ENCODE results near the gene PNPLA2.

The PNPLA2 gene

GRCh38 chr11:792873-793272, 25.8 kb upstream of the PNPLA2 start:
- H3K4me1 ChIP-seq (ENCODE audit: control insufficient read depth, low read depth, low read length) = no peaks in the 10 kb centered on the region
- no peak overlapping the region for H2AK5ac ChIP-seq (ENCODE audit: low read length)
- H3K36me3 ChIP-seq (ENCODE audit: control insufficient read depth, insufficient read depth, low read length) = no peaks in the 10 kb centered on the region
- no peak overlapping the region for H3K9ac ChIP-seq (ENCODE audit: low read length)
- H3K4ac ChIP-seq (ENCODE audit: low read depth, low read length) = no peak overlapping the region
- peaks cover 3% of the 10 kb centered on the region for H3K79me2 ChIP-seq (ENCODE audit: control insufficient read depth, insufficient read depth, low read length)
- H3K23ac ChIP-seq (ENCODE audit: low read length) = no peak overlapping the region
- H2BK5ac ChIP-seq (ENCODE audit: low read length) = no peak overlapping the region
- H3K27me3 ChIP-seq (ENCODE audit: insufficient read depth, low read length, poor library complexity) = no peaks in the 10 kb centered on the region
- H3K79me1 ChIP-seq (ENCODE audit: low read length) = peaks cover 4% of the 10 kb centered on the region
- no peak for DNase-seq
- no peak overlapping the region for H3K4me3 ChIP-seq (ENCODE audit: low read length)
- no peak overlapping the region for H4K5ac ChIP-seq (ENCODE audit: low read length)
- no peak overlapping the region for H2BK15ac ChIP-seq (replicated peaks; ENCODE audit: low read depth)
- no peak overlapping the region for H3K18ac ChIP-seq (ENCODE audit: low read length)
- WGBS (ENCODE audit: extremely low coverage, insufficient coverage, low lambda C conversion rate) = no CpG with 5 or more reads among the region's 13 CpGs
- H4K8ac ChIP-seq (ENCODE audit: low read depth, low read length) = no peak overlapping the region
- no peak overlapping the region for H3K4me2 ChIP-seq (ENCODE audit: low read length)
- H3K27ac ChIP-seq (ENCODE audit: low read depth, low read length) = no peak overlapping the region
- no peak overlapping the region for H2BK120ac ChIP-seq (ENCODE audit: low read depth, low read length)
- H3K56ac ChIP-seq (ENCODE audit: low read length) = no peak overlapping the region

GRCh38 chr11:793556-793955, 25.2 kb upstream of the PNPLA2 start:
- Histone ChIP-seq H3K27ac (ENCODE audit: low read depth, low read length) (no peak overlapping the region), H3K23ac (ENCODE audit: low read length) (no peak overlapping the region), H2BK15ac (replicated peaks; ENCODE audit: low read depth) (no peak overlapping the region), H4K5ac (ENCODE audit: low read length) (no peak overlapping the region), H3K4me2 (ENCODE audit: low read length) (no peak overlapping the region), H3K18ac (ENCODE audit: low read length) (no peak overlapping the region), H3K36me3 (ENCODE audit: control insufficient read depth, insufficient read depth, low read length) (no peaks in the 10 kb centered on the region), H3K4me1 (ENCODE audit: control insufficient read depth, low read depth, low read length) (no peaks in the 10 kb centered on the region), H3K4me3 (ENCODE audit: low read length) (no peak overlapping the region), H3K79me1 (ENCODE audit: low read length) (peaks cover 4% of the 10 kb centered on the region), H2BK120ac (ENCODE audit: low read depth, low read length) (no peak overlapping the region), H3K4ac (ENCODE audit: low read depth, low read length) (no peak overlapping the region), H2AK5ac (ENCODE audit: low read length) (no peak overlapping the region), H3K79me2 (ENCODE audit: control insufficient read depth, insufficient read depth, low read length) (peaks cover 3% of the 10 kb centered on the region), H4K8ac (ENCODE audit: low read depth, low read length) (no peak overlapping the region), H3K9ac (ENCODE audit: low read length) (no peak overlapping the region), H3K56ac (ENCODE audit: low read length) (no peak overlapping the region), H3K27me3 (ENCODE audit: insufficient read depth, low read length, poor library complexity) (no peaks in the 10 kb centered on the region), H2BK5ac (ENCODE audit: low read length) (no peak overlapping the region)
- no CpG with 5 or more reads among the region's 7 CpGs for WGBS (ENCODE audit: extremely low coverage, insufficient coverage, low lambda C conversion rate)
- DNase-seq = no peak

- H3K27ac ChIP-seq (ENCODE audit: low read depth, low read length) = no peak overlapping the region
- no peak overlapping the region for H2AK5ac ChIP-seq (ENCODE audit: low read length)
- no peaks in the 10 kb centered on the region for H3K36me3 ChIP-seq (ENCODE audit: control insufficient read depth, insufficient read depth, low read length)
- H3K79me1 ChIP-seq (ENCODE audit: low read length) = peaks cover 4% of the 10 kb centered on the region
- H3K4me1 ChIP-seq (ENCODE audit: control insufficient read depth, low read depth, low read length) = no peaks in the 10 kb centered on the region
- H3K18ac ChIP-seq (ENCODE audit: low read length) = no peak overlapping the region
- no peak overlapping the region for H3K4me2 ChIP-seq (ENCODE audit: low read length)
- no peaks in the 10 kb centered on the region for H3K27me3 ChIP-seq (ENCODE audit: insufficient read depth, low read length, poor library complexity)
- no peak overlapping the region for H3K56ac ChIP-seq (ENCODE audit: low read length)
- H3K4me3 ChIP-seq (ENCODE audit: low read length) = no peak overlapping the region
- DNase-seq = no peak
- no peak overlapping the region for H3K23ac ChIP-seq (ENCODE audit: low read length)
- H2BK120ac ChIP-seq (ENCODE audit: low read depth, low read length) = no peak overlapping the region
- no peak overlapping the region for H3K9ac ChIP-seq (ENCODE audit: low read length)
- no peak overlapping the region for H3K4ac ChIP-seq (ENCODE audit: low read depth, low read length)
- H2BK15ac ChIP-seq (replicated peaks; ENCODE audit: low read depth) = no peak overlapping the region
- H4K8ac ChIP-seq (ENCODE audit: low read depth, low read length) = no peak overlapping the region
- H4K5ac ChIP-seq (ENCODE audit: low read length) = no peak overlapping the region
- no CpG with 5 or more reads among the region's 31 CpGs for WGBS (ENCODE audit: extremely low coverage, insufficient coverage, low lambda C conversion rate)
- peaks cover 3% of the 10 kb centered on the region for H3K79me2 ChIP-seq (ENCODE audit: control insufficient read depth, insufficient read depth, low read length)
- no peak overlapping the region for H2BK5ac ChIP-seq (ENCODE audit: low read length)
Measured at GRCh38 chr11:794013-794765, 24.5 kb upstream of the PNPLA2 start.

GRCh38 chr11:794766-795633, 23.7 kb upstream of the PNPLA2 start:
- Histone ChIP-seq H2BK15ac (replicated peaks; ENCODE audit: low read depth) (no peak overlapping the region), H2BK120ac (ENCODE audit: low read depth, low read length) (no peak overlapping the region), H4K8ac (ENCODE audit: low read depth, low read length) (no peak overlapping the region), H3K79me2 (ENCODE audit: control insufficient read depth, insufficient read depth, low read length) (peaks cover 3% of the 10 kb centered on the region), H3K56ac (ENCODE audit: low read length) (no peak overlapping the region), H2AK5ac (ENCODE audit: low read length) (no peak overlapping the region), H3K4me2 (ENCODE audit: low read length) (no peak overlapping the region), H3K27ac (ENCODE audit: low read depth, low read length) (no peak overlapping the region), H3K9ac (ENCODE audit: low read length) (no peak overlapping the region), H3K36me3 (ENCODE audit: control insufficient read depth, insufficient read depth, low read length) (no peaks in the 10 kb centered on the region), H3K18ac (ENCODE audit: low read length) (no peak overlapping the region), H3K4ac (ENCODE audit: low read depth, low read length) (no peak overlapping the region), H2BK5ac (ENCODE audit: low read length) (no peak overlapping the region), H3K27me3 (ENCODE audit: insufficient read depth, low read length, poor library complexity) (no peaks in the 10 kb centered on the region), H4K5ac (ENCODE audit: low read length) (no peak overlapping the region), H3K4me1 (ENCODE audit: control insufficient read depth, low read depth, low read length) (no peaks in the 10 kb centered on the region), H3K4me3 (ENCODE audit: low read length) (no peak overlapping the region), H3K79me1 (ENCODE audit: low read length) (peaks cover 4% of the 10 kb centered on the region), H3K23ac (ENCODE audit: low read length) (no peak overlapping the region)
- no peak for DNase-seq
- WGBS (ENCODE audit: extremely low coverage, insufficient coverage, low lambda C conversion rate) = no CpG with 5 or more reads among the region's 38 CpGs

GRCh38 chr11:795634-796564, 22.8 kb upstream of the PNPLA2 start:
- no peak overlapping the region for H3K4me3 ChIP-seq (ENCODE audit: low read length)
- peak overlapping the region; percentile 22 for H3K9ac ChIP-seq (ENCODE audit: low read length)
- H3K79me2 ChIP-seq (ENCODE audit: control insufficient read depth, insufficient read depth, low read length) = peaks cover 3% of the 10 kb centered on the region
- DNase-seq = no peak
- no peaks in the 10 kb centered on the region for H3K27me3 ChIP-seq (ENCODE audit: insufficient read depth, low read length, poor library complexity)
- H3K4ac ChIP-seq (ENCODE audit: low read depth, low read length) = no peak overlapping the region
- H3K79me1 ChIP-seq (ENCODE audit: low read length) = peaks cover 4% of the 10 kb centered on the region
- no peak overlapping the region for H2AK5ac ChIP-seq (ENCODE audit: low read length)
- no peaks in the 10 kb centered on the region for H3K4me1 ChIP-seq (ENCODE audit: control insufficient read depth, low read depth, low read length)
- H4K5ac ChIP-seq (ENCODE audit: low read length) = no peak overlapping the region
- no peak overlapping the region for H3K23ac ChIP-seq (ENCODE audit: low read length)
- no peak overlapping the region for H3K18ac ChIP-seq (ENCODE audit: low read length)
- H3K27ac ChIP-seq (ENCODE audit: low read depth, low read length) = no peak overlapping the region
- no peak overlapping the region for H2BK120ac ChIP-seq (ENCODE audit: low read depth, low read length)
- H2BK5ac ChIP-seq (ENCODE audit: low read length) = no peak overlapping the region
- no peak overlapping the region for H2BK15ac ChIP-seq (replicated peaks; ENCODE audit: low read depth)
- H3K4me2 ChIP-seq (ENCODE audit: low read length) = no peak overlapping the region
- no peaks in the 10 kb centered on the region for H3K36me3 ChIP-seq (ENCODE audit: control insufficient read depth, insufficient read depth, low read length)
- peak overlapping the region; percentile 56 for H3K56ac ChIP-seq (ENCODE audit: low read length)
- no CpG with 5 or more reads among the region's 26 CpGs for WGBS (ENCODE audit: extremely low coverage, insufficient coverage, low lambda C conversion rate)
- no peak overlapping the region for H4K8ac ChIP-seq (ENCODE audit: low read depth, low read length)
